Activated CD8-positive, alpha-beta memory T cell treated with anti-CD3 and anti-CD28 coated beads, Interleukin-2, amount 10 ng/mL, durations not matched to agents 7 days and 5 days (primary cell): Measurements from ENCODE around the gene PLA2G2C. TPM values are rescaled to one million over a fixed set of nuclear protein-coding genes. Genes with fewer than 3 reads are reported as not detected.
"Not testable (repeated sequence)": the region's sequence is repeated elsewhere in the genome, so short reads cannot be mapped to it uniquely, and the experiment has no call there.

Experiments used
- ATAC-seq: fragments of 150-1000 bp; cut with Tn5 transposase; one replicate; pipeline ENCODE4 v1.10.0; 2021; ENCODE audit warnings: moderate library complexity
- CTCF ChIA-PET: fragments of 350-600 bp; sonication (Branson Sonifier 250); formaldehyde crosslinking; loops from one replicate; lab custom pipeline; 2021; ENCODE audit warnings: antibody characterized with exemption; lab: Charles Lee
- DNase-seq: peaks from one replicate; pipeline ENCODE4 v3.0.0-alpha.2; 2020
- H3K27ac Mint-ChIP-seq: one replicate; pipeline ENCODE4 v1.8.0; 2021; ENCODE audit warnings: mild to moderate bottlenecking, mixed read lengths
- H3K27me3 Mint-ChIP-seq: one replicate; pipeline ENCODE4 v1.8.0; 2021; ENCODE audit warnings: mixed read lengths
- H3K36me3 Mint-ChIP-seq: one replicate; pipeline ENCODE4 v1.8.0; 2021; ENCODE audit warnings: mild to moderate bottlenecking, mixed read lengths
- H3K4me1 Mint-ChIP-seq: one replicate; pipeline ENCODE4 v1.8.0; 2021; ENCODE audit warnings: mixed read lengths
- H3K4me3 Mint-ChIP-seq: one replicate; pipeline ENCODE4 v1.8.0; 2021; ENCODE audit warnings: mild to moderate bottlenecking, moderate library complexity, mixed read lengths
- H3K9me3 Mint-ChIP-seq: one replicate; pipeline ENCODE4 v1.8.0; 2022; ENCODE audit warnings: low read depth, mixed read lengths
- total RNA-seq, 2 experiments: library from RNA; stranded (reverse); gene quantifications; one replicate each; pipeline ENCODE4 v1.2.3, GENCODE V29; 2021

The PLA2G2C gene
- total RNA-seq, 2 experiments from 2014 or later: not detected

GRCh38 chr1:20141001-20141400, 45.3 kb downstream of the PLA2G2C start:
- Mint-ChIP-seq H3K4me1 (no peaks in the 10 kb centered on the region), H3K4me3 (no peak overlapping the region), H3K36me3 (no peaks in the 10 kb centered on the region), H3K27me3 (peaks cover 3% of the 10 kb centered on the region), H3K27ac (no peak overlapping the region), H3K9me3 (no peaks in the 10 kb centered on the region)
- ATAC-seq: no peak
- no peak for DNase-seq
- CTCF ChIA-PET: no interaction called here

GRCh38 chr1:20139776-20140612, 46.3 kb downstream of the PLA2G2C start:
- H3K4me3 Mint-ChIP-seq: no peak overlapping the region
- H3K27me3 Mint-ChIP-seq: peaks cover 8% of the 10 kb centered on the region
- no peaks in the 10 kb centered on the region for H3K9me3 Mint-ChIP-seq
- CTCF ChIA-PET: no interaction called here
- no peaks in the 10 kb centered on the region for H3K4me1 Mint-ChIP-seq
- ATAC-seq: no peak
- no peak for DNase-seq
- H3K36me3 Mint-ChIP-seq: no peaks in the 10 kb centered on the region
- no peak overlapping the region for H3K27ac Mint-ChIP-seq

GRCh38 chr1:20138961-20139550, 47.3 kb downstream of the PLA2G2C start, which contains the start of gene PLA2G2F:
Gene PLA2G2F (plus strand): TSS chr1:20139323. CDS start chr1:20139428, 105 bp downstream.
- ATAC-seq: no peak
- Mint-ChIP-seq H3K9me3 (no peaks in the 10 kb centered on the region), H3K4me3 (no peak within 1 kb of the TSS), H3K4me1 (no peaks in the 10 kb centered on the region), H3K27me3 (peaks cover 11% of the 10 kb centered on the region), H3K27ac (no peak within 1 kb of the TSS), H3K36me3 (no peaks in the 10 kb centered on the region)
- CTCF ChIA-PET: no interaction called here
- DNase-seq: no peak

- ATAC-seq (no peak), DNase-seq (no peak)
- H3K4me3 Mint-ChIP-seq: no peak overlapping the region
Observed at GRCh38 chr1:20138346-20138745, 48.0 kb downstream of the PLA2G2C start.

DNA sequence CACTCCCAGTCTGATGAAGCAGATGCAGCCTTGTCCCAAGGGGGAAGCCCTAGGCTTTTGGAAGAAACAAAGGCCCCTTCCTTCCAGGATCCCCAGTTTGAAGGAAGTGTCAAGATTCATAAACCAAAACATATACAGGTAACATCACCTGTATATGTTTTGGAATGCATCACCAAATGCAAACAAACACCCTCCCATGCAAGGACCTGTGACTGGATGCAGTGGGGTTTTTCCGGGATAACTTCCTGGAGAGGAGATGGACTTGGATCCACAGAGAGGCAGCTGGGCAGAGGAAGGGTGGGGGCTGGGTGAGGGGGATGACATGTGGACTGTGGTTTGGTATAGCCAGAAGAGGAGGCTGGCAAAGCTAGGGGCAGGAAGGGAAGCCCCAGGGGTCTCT, 48.7 kb downstream of the PLA2G2C start:
- Mint-ChIP-seq H3K4me3 (no peak overlapping the region), H3K27me3 (peaks cover 19% of the 10 kb centered on the region), H3K4me1 (no peaks in the 10 kb centered on the region), H3K27ac (no peak overlapping the region), H3K9me3 (no peaks in the 10 kb centered on the region), H3K36me3 (no peaks in the 10 kb centered on the region)
- CTCF ChIA-PET: no interaction called here
- DNase-seq: no peak
- no peak for ATAC-seq

More at GRCh38 chr1:20138346-20138745, 48.0 kb downstream of the PLA2G2C start:
- Mint-ChIP-seq H3K4me1 (no peaks in the 10 kb centered on the region), H3K9me3 (no peaks in the 10 kb centered on the region), H3K27ac (no peak overlapping the region), H3K27me3 (peaks cover 15% of the 10 kb centered on the region), H3K36me3 (no peaks in the 10 kb centered on the region)
- CTCF ChIA-PET: no interaction called here

DNA sequence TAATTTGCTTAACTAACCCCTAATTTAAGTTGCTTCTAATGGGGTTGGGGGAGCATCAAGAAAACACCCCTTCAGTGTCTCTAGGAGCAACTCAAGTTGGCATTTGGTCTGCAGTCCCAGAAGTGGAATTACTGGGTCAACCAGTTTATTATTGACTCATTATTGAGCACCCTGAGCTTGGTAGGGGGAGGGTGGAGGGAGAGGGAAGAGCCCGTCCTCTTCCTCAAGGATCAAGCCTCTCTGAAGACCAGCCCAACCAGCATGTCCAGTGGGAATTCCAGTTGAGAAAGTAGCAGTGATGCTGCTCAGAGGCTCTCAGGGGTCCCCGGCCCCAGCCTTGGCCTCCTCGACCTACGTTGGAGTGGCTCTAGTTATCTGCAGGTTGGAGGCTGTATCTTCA, 49.3 kb downstream of the PLA2G2C start:
- Mint-ChIP-seq H3K4me1 (no peaks in the 10 kb centered on the region), H3K27me3 (peaks cover 23% of the 10 kb centered on the region), H3K4me3 (no peak overlapping the region), H3K36me3 (no peaks in the 10 kb centered on the region), H3K27ac (no peak overlapping the region), H3K9me3 (no peaks in the 10 kb centered on the region)
- DNase-seq (no peak), ATAC-seq (no peak)
- CTCF ChIA-PET: no interaction called here

DNA sequence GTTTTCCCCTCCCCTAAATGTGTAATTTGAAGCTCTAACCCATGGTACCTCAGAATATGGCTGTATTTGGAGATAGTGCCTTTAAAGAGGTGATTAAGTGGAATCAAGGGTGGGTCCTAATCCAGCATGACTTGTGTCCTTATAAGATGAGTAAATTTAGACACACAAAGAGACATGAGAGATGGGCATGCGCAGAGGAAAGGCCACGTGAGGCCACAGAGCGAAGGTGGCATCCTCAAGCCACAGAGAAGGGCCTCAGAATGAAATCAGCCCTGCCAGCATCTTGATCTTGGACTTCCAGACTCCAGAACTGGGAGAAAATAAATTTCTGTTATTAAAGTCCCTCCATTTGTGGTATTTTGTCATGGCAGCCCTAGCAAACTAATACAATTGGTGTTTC, 50.1 kb downstream of the PLA2G2C start:
- CTCF ChIA-PET: no interaction called here
- no peak overlapping the region for H3K4me3 Mint-ChIP-seq
- DNase-seq (no peak), ATAC-seq (no peak)
- H3K9me3 Mint-ChIP-seq: no peaks in the 10 kb centered on the region
- peaks cover 28% of the 10 kb centered on the region for H3K27me3 Mint-ChIP-seq
- H3K36me3 Mint-ChIP-seq: no peaks in the 10 kb centered on the region
- H3K27ac Mint-ChIP-seq: no peak overlapping the region
- no peaks in the 10 kb centered on the region for H3K4me1 Mint-ChIP-seq

- no peaks in the 10 kb centered on the region for H3K4me1 Mint-ChIP-seq
- H3K4me3 Mint-ChIP-seq: no peak overlapping the region
- H3K27ac Mint-ChIP-seq: no peak overlapping the region
- H3K36me3 Mint-ChIP-seq: no peaks in the 10 kb centered on the region
- peaks cover 29% of the 10 kb centered on the region for H3K27me3 Mint-ChIP-seq
- H3K9me3 Mint-ChIP-seq: no peaks in the 10 kb centered on the region
- CTCF ChIA-PET: no interaction called here
- no peak for DNase-seq
- ATAC-seq: no peak
Observed at GRCh38 chr1:20134995-20135394, 51.3 kb downstream of the PLA2G2C start.

DNA sequence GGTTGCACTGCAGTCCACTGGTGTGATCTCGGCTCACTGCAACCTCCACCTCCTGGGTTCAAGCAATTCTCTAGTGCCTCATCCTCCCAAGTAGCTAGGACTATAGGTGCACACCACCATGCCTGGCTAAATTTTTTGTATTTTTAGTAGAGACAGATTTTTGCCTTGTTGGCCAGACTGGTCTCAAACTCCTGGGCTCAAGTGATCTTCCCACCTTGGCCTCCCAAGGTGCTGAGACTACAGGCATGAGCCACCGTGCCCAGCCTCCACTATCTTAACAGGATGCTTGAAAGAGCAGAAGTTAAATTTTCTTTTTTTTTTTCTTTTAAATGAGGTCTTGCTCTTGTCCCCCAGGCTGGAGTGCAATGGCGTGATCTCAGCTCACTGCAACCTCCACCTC, 55.8 kb downstream of the PLA2G2C start:
- H3K4me3 Mint-ChIP-seq, ATAC-seq, H3K4me1 Mint-ChIP-seq, H3K27ac Mint-ChIP-seq, H3K9me3 Mint-ChIP-seq, DNase-seq, H3K36me3 Mint-ChIP-seq, CTCF ChIA-PET: not testable (repeated sequence)
- H3K27me3 Mint-ChIP-seq: peaks cover 23% of the 10 kb centered on the region

- Mint-ChIP-seq H3K27ac (no peak overlapping the region), H3K36me3 (no peaks in the 10 kb centered on the region), H3K9me3 (no peaks in the 10 kb centered on the region), H3K4me1 (peaks cover 2% of the 10 kb centered on the region), H3K27me3 (peaks cover 12% of the 10 kb centered on the region), H3K4me3 (no peak overlapping the region)
- ATAC-seq (no peak), DNase-seq (no peak)
- CTCF ChIA-PET: no interaction called here
Observed at GRCh38 chr1:20126806-20127440, 59.4 kb downstream of the PLA2G2C start.

DNA sequence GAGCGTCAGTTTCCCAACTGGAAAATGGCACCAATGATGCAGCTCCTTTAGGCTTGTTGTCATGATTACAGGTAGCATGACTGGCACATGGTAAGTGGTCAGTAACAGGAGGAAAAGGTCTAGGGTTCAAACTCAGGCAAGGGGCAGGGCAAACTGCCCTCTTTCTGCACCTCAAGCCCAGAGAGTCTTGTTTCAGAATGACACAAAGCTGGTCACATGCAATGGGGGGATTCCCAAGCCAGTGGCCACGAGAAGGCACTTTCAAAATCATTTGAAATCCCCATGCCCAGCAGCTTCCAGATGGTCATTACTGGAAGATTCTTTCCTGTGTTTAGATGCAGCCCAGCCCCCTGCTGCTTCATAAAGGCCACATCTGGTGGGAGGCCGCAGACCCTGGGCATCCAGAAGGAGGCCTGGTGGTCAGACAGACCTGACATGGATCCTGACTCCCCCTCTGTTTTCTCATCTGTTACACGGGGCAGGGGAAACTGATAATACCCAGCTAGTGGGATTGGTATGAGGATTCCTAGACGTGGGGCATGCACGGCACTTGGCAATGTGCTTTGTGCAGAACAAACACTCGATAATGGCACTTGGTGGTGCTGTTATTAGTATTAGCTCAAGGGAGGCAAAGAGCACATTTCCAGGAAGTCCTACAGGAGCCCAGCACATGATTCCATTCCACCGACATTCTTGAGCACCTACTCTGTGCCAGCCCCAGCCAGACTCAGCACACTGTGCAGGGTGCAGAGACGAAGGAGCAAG, 60.1 kb downstream of the PLA2G2C start:
- CTCF ChIA-PET: no interaction called here
- H3K27me3 Mint-ChIP-seq: peaks cover 10% of the 10 kb centered on the region
- H3K36me3 Mint-ChIP-seq: no peaks in the 10 kb centered on the region
- H3K27ac Mint-ChIP-seq: no peak overlapping the region
- DNase-seq (no peak), ATAC-seq (no peak)
- no peak overlapping the region for H3K4me3 Mint-ChIP-seq
- H3K4me1 Mint-ChIP-seq: peaks cover 2% of the 10 kb centered on the region
- H3K9me3 Mint-ChIP-seq: no peaks in the 10 kb centered on the region

DNA sequence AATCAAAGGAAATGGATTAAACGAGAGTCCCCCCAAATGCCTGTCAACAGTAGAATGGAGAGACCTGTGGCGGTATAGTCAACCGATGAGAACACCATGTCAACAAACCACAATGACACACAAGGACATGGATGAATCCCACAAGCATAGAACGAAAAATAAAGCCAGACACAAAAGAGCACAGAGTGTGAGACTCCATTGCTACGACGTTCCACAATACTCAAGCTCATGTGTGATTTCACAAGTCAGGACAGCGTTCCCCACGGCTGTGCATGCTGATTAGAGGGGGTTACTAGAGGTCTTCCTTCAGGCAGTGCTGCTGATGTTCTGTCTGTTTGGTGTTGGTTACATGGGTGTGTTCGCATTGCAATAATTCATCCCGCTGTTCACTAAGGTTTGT, 61.2 kb downstream of the PLA2G2C start:
- no peaks in the 10 kb centered on the region for H3K9me3 Mint-ChIP-seq
- H3K36me3 Mint-ChIP-seq: no peaks in the 10 kb centered on the region
- ATAC-seq (no peak), DNase-seq (no peak)
- H3K4me3 Mint-ChIP-seq: no peak overlapping the region
- peaks cover 2% of the 10 kb centered on the region for H3K4me1 Mint-ChIP-seq
- H3K27ac Mint-ChIP-seq: no peak overlapping the region
- CTCF ChIA-PET: no interaction called here
- H3K27me3 Mint-ChIP-seq: peaks cover 18% of the 10 kb centered on the region

DNA sequence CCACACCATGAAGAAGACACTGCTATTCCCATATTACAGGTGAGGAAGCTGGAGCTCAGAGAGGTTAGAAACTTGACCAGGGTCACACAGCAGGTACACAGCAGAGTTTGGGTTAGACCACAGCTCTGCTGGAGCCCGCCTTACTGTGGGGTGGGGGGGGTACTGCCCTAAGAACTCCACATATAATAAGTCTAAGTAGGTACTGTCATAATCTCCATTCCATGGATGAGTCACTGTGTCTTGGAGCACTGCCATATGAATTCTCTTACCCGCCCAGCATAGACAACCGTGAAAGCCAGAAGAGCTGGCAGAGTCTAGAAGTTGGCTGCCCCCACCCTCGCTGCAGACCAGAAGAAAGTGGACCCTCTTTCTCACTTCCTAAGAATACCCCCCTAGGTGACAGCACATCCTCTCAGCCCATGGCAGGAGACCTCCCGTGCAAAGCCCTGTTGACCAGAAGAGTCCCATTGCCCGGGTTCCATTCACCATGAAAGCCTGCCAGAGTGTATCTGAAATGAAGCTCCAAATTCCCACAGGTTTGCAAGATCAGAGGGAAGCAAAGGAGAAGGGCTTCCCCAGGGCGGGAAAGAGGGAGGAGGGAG, 61.8 kb downstream of the PLA2G2C start:
- Mint-ChIP-seq H3K27me3 (peaks cover 20% of the 10 kb centered on the region), H3K9me3 (no peaks in the 10 kb centered on the region), H3K4me1 (peaks cover 2% of the 10 kb centered on the region), H3K36me3 (no peaks in the 10 kb centered on the region), H3K4me3 (no peak overlapping the region), H3K27ac (no peak overlapping the region)
- ATAC-seq: no peak
- DNase-seq: no peak
- CTCF ChIA-PET: no interaction called here
